Osteoblast (primary cell): ENCODE measurements around the gene MAGEC2. TPM values are rescaled to one million over a fixed set of nuclear protein-coding genes. Genes with fewer than 3 reads are reported as not detected.

Experiments
- DNase-seq: peaks from one replicate; pipeline ENCODE4 v3.0.0; 2011; ENCODE audit warnings: low spot score, mixed read lengths; ENCODE audit not compliant: insufficient read length; ENCODE audit errors: missing footprints
- H2AFZ ChIP-seq: 2 replicates; pipeline ENCODE4 v1.6.0; 2011; ENCODE audit warnings: mild to moderate bottlenecking, low read length
- H3K27ac ChIP-seq: 2 replicates; pipeline ENCODE4 v1.5.1; 2011; ENCODE audit warnings: mild to moderate bottlenecking, low read depth, low read length, moderate library complexity
- H3K27me3 ChIP-seq: 2 replicates; pipeline ENCODE4 v1.6.0; 2012; ENCODE audit warnings: mild to moderate bottlenecking, control low read depth, inconsistent platforms, low read length, moderate library complexity; ENCODE audit not compliant: insufficient read depth
- H3K36me3 ChIP-seq: 2 replicates; pipeline ENCODE4 v1.5.1; 2011; ENCODE audit warnings: mild to moderate bottlenecking, low read length, control low read depth, moderate library complexity; ENCODE audit not compliant: insufficient read depth
- H3K4me1 ChIP-seq: 2 replicates; pipeline ENCODE4 v1.5.1; 2011; ENCODE audit warnings: mild to moderate bottlenecking, low read length, control low read depth, moderate library complexity; ENCODE audit not compliant: insufficient read depth
- H3K4me2 ChIP-seq: 2 replicates; pipeline ENCODE4 v1.6.0; 2011; ENCODE audit warnings: mild to moderate bottlenecking, low read length; ENCODE audit not compliant: insufficient read depth
- H3K4me3 ChIP-seq: fragments of 200-600 bp; sonication (generic); 3 replicates; pipeline ENCODE4 v1.5.1; 2012; ENCODE audit warnings: mild to moderate bottlenecking, low read length, inconsistent platforms; ENCODE audit not compliant: insufficient read depth
- H3K79me2 ChIP-seq: 2 replicates; pipeline ENCODE4 v1.6.0; 2012; ENCODE audit warnings: mild to moderate bottlenecking, low read length, control low read depth, inconsistent platforms; ENCODE audit not compliant: insufficient read depth
- H3K9me3 ChIP-seq: 2 replicates; pipeline ENCODE4 v1.5.1; 2011; ENCODE audit warnings: low read depth, low read length, control low read depth
- H4K20me1 ChIP-seq: 2 replicates; pipeline ENCODE4 v1.6.0; 2012; ENCODE audit warnings: mild to moderate bottlenecking, low read length, control low read depth; ENCODE audit not compliant: insufficient read depth
- total RNA-seq: library from RNA; depleted of rRNA; stranded (reverse); fragments of >200 nt; gene quantifications from 2 replicates; pipeline ENCODE4 v1.2.3, GENCODE V29; 2012
- TF ChIP-seq, protein P1 (sequence below): IDR thresholded peaks from 2 replicates; pipeline ENCODE4 v1.5.1; 2011; ENCODE audit warnings: mild to moderate bottlenecking, low read depth, low read length, moderate library complexity; ENCODE audit errors: extremely low read depth

The MAGEC2 gene
- total RNA-seq, 1 donor = not detected

DNA sequence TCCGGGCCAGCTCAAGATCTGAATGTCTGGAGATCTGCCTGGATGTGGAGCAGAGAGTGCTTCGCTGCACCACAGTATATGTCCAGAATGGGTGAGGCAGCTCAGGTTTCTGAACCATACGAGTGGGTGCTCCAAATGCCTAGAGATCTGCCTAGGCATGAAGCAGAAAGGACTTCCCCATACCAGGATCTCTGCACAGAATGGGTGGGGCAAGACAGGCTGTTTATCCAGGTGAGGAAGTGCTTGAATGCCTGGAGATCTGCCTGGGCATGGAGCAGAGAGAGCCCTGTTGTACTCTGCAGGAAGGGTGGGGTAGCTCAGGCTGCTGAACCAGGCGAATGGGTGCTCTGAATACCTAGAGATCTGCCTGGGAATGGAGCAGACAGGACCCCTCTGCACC, 45.4 kb upstream of the MAGEC2 start:
- no peaks in the 10 kb centered on the region for H3K27me3 ChIP-seq
- TF ChIP-seq, protein P1, sequence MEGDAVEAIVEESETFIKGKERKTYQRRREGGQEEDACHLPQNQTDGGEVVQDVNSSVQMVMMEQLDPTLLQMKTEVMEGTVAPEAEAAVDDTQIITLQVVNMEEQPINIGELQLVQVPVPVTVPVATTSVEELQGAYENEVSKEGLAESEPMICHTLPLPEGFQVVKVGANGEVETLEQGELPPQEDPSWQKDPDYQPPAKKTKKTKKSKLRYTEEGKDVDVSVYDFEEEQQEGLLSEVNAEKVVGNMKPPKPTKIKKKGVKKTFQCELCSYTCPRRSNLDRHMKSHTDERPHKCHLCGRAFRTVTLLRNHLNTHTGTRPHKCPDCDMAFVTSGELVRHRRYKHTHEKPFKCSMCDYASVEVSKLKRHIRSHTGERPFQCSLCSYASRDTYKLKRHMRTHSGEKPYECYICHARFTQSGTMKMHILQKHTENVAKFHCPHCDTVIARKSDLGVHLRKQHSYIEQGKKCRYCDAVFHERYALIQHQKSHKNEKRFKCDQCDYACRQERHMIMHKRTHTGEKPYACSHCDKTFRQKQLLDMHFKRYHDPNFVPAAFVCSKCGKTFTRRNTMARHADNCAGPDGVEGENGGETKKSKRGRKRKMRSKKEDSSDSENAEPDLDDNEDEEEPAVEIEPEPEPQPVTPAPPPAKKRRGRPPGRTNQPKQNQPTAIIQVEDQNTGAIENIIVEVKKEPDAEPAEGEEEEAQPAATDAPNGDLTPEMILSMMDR = no peak
- H3K36me3 ChIP-seq = no peaks in the 10 kb centered on the region
- no peak overlapping the region for H2AFZ ChIP-seq
- no peaks in the 10 kb centered on the region for H4K20me1 ChIP-seq
- no peaks in the 10 kb centered on the region for H3K4me1 ChIP-seq
- H3K9me3 ChIP-seq = no peaks in the 10 kb centered on the region
- no peak overlapping the region for H3K4me3 ChIP-seq
- no peak for DNase-seq
- H3K79me2 ChIP-seq = no peaks in the 10 kb centered on the region
- H3K27ac ChIP-seq = no peak overlapping the region
- H3K4me2 ChIP-seq = no peak overlapping the region

DNA sequence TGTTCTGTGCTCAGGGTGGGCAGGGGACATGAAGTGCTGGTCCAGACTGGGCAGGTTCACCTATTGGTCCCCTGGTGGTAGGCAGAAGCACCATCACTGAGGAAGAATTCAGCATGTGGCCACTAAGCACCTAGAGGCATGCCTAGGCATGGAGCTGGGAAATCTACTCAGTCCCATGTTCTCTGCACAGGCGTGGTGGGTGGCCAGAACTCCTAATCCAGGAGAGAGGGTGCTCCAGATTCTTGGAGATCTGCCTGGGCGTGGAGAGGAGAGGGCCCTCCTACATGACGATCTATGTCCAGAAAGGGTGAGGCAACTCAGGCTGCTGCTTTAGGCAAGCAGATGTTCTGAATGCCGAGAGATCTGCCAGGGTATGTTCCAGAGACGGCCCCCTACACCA, 44.6 kb upstream of the MAGEC2 start:
- TF ChIP-seq, protein P1 = no peak
- no peaks in the 10 kb centered on the region for H3K27me3 ChIP-seq
- H3K4me1 ChIP-seq = no peaks in the 10 kb centered on the region
- peaks cover 4% of the 10 kb centered on the region for H3K9me3 ChIP-seq
- H3K36me3 ChIP-seq = no peaks in the 10 kb centered on the region
- no peak for DNase-seq
- no peak overlapping the region for H3K27ac ChIP-seq
- no peak overlapping the region for H2AFZ ChIP-seq
- H3K4me2 ChIP-seq = no peak overlapping the region
- H3K4me3 ChIP-seq = no peak overlapping the region
- H4K20me1 ChIP-seq = no peaks in the 10 kb centered on the region
- H3K79me2 ChIP-seq = no peaks in the 10 kb centered on the region

DNA sequence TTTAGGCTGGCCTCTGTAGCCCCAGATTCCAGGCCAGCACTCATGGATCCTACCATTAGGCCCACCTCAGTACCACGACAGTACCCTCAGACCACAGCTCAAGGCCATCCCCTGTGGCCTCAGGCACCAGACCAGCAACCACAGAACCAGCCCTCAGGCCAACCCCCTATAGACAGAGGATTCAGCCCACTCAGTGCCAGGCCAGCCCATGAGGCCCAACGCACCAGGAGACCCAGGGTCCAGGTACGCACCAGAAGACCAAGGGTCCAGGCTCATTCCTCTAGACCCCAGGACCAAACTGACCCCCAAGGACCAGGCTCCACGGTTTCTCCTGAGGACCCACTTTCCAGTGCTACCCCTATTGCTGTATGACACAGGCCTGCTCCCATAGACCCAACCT, 39.5 kb upstream of the MAGEC2 start:
- no peak overlapping the region for H3K4me3 ChIP-seq
- H3K27me3 ChIP-seq = no peaks in the 10 kb centered on the region
- H3K36me3 ChIP-seq = no peaks in the 10 kb centered on the region
- H4K20me1 ChIP-seq = no peaks in the 10 kb centered on the region
- H3K4me2 ChIP-seq = no peak overlapping the region
- no peaks in the 10 kb centered on the region for H3K4me1 ChIP-seq
- TF ChIP-seq, protein P1 = no peak
- H3K9me3 ChIP-seq = peaks cover 5% of the 10 kb centered on the region
- no peak for DNase-seq
- no peak overlapping the region for H2AFZ ChIP-seq
- H3K27ac ChIP-seq = no peak overlapping the region
- H3K79me2 ChIP-seq = no peaks in the 10 kb centered on the region

DNA sequence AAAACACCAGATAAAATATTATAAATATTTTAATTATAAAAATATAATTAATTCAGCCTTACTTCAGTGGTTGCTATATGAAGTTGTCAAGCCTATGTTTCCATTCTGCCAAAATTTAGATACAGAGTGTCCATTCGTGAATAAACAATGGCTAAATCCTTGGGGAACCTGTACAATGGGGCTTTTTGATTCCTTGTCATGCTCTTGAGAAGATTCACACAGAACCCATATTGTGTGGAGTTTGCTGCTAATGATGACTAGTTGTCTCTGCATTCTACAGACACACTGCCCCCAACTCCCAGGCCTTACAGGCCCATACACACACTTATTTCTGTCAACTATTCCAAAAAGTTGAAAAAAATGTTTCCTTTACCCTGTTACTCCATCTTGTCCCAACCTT, 33.4 kb upstream of the MAGEC2 start:
- no peak for DNase-seq
- H3K4me3 ChIP-seq = no peak overlapping the region
- H3K9me3 ChIP-seq = no peaks in the 10 kb centered on the region
- H4K20me1 ChIP-seq = no peaks in the 10 kb centered on the region
- H3K79me2 ChIP-seq = no peaks in the 10 kb centered on the region
- H3K4me1 ChIP-seq = no peaks in the 10 kb centered on the region
- TF ChIP-seq, protein P1 = no peak
- no peak overlapping the region for H3K27ac ChIP-seq
- H2AFZ ChIP-seq = no peak overlapping the region
- no peaks in the 10 kb centered on the region for H3K36me3 ChIP-seq
- no peaks in the 10 kb centered on the region for H3K27me3 ChIP-seq
- no peak overlapping the region for H3K4me2 ChIP-seq
